Prostate gland (tissue), 2 donors: ENCODE data around the gene ZNF219.

Source experiments
- POLR2A ChIP-seq: fragments of 450-650 bp; IDR thresholded peaks from one replicate; pipeline ENCODE4 v1.6.1; 2016; ENCODE audit warnings: antibody characterized with exemption, mild to moderate bottlenecking
- POLR2AphosphoS5 ChIP-seq: sonication (generic); formaldehyde crosslinking; IDR thresholded peaks from one replicate; pipeline ENCODE4 v1.6.1; 2017; ENCODE audit warnings: antibody characterized with exemption
- TF ChIP-seq, protein P1 (sequence below), 4 experiments: fragments of 200-600 bp in 2 of 4; fragments of 450-650 bp in 2 of 4; sonication (generic) in 2 of 4; IDR thresholded peaks; 1 replicate in 3 of 4; 2 replicates in 1 of 4; pipeline ENCODE4 v1.5.1; 2016 to 2019; ENCODE audit warnings: antibody characterized with exemption in 4 of 4, mild to moderate bottlenecking in 2 of 4, moderate library complexity in 2 of 4

DNA sequence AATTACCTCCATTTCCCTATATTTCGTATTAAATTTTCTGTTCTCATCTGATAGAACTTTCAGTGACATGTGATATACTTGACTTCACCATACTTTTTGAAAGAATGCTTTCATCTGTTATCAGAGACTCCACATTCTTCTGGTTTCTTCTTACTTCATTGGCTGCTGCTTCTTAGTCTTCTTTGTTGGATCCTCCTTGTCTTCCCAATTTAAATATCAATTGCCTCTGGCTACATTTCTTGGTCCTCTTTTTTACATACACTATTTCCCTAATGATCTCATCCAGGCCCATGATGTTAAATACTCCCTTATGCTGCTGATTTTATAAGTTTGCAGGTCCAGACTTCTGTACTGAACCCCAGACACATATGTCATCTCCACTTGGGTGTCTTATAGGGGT is 35.4 kb upstream of the ZNF219 start:
- TF ChIP-seq, protein P1, sequence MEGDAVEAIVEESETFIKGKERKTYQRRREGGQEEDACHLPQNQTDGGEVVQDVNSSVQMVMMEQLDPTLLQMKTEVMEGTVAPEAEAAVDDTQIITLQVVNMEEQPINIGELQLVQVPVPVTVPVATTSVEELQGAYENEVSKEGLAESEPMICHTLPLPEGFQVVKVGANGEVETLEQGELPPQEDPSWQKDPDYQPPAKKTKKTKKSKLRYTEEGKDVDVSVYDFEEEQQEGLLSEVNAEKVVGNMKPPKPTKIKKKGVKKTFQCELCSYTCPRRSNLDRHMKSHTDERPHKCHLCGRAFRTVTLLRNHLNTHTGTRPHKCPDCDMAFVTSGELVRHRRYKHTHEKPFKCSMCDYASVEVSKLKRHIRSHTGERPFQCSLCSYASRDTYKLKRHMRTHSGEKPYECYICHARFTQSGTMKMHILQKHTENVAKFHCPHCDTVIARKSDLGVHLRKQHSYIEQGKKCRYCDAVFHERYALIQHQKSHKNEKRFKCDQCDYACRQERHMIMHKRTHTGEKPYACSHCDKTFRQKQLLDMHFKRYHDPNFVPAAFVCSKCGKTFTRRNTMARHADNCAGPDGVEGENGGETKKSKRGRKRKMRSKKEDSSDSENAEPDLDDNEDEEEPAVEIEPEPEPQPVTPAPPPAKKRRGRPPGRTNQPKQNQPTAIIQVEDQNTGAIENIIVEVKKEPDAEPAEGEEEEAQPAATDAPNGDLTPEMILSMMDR (IDR thresholded peaks at IDR 0.05), result no peak
- TF ChIP-seq POLR2A (no peak), POLR2AphosphoS5 (no peak)
